Keratinocyte (primary cell): ENCODE measurements around the gene ATP8A2. TPM values are rescaled to one million over a fixed set of nuclear protein-coding genes. Genes with fewer than 3 reads are reported as not detected.

Experiments used
- DNase-seq: peaks from one replicate; pipeline ENCODE4 v3.0.0-alpha.2; 2011; ENCODE audit warnings: low read depth, missing footprints, low spot score
- FAIRE-seq: peaks from 2 replicates; lab custom pipeline; 2011; peaks lifted over from hg19 to GRCh38; lab: Jason Lieb, UNC
- H2AFZ ChIP-seq: 2 replicates; pipeline ENCODE4 v1.6.0; 2012; ENCODE audit warnings: low read length, control low read depth, inconsistent platforms; ENCODE audit not compliant: control insufficient read depth
- H3K27ac ChIP-seq: 2 replicates; pipeline ENCODE4 v1.5.1; 2011; ENCODE audit warnings: low read length; ENCODE audit not compliant: control insufficient read depth, insufficient read depth
- H3K27me3 ChIP-seq: 3 replicates; pipeline ENCODE4 v1.6.0; 2011; ENCODE audit warnings: low read length; ENCODE audit not compliant: control insufficient read depth, insufficient read depth; ENCODE audit errors: extremely low read depth
- H3K36me3 ChIP-seq, 2 experiments: 2 replicates in 1 of 2; 3 replicates in 1 of 2; pipeline ENCODE4 v1.5.1; 2011; ENCODE audit warnings: low read length in 2 of 2, mild to moderate bottlenecking in 1 of 2; ENCODE audit not compliant: control insufficient read depth in 2 of 2, insufficient read depth in 2 of 2; ENCODE audit errors: extremely low read depth in 1 of 2
- H3K4me1 ChIP-seq: 3 replicates; pipeline ENCODE4 v1.5.1; 2011; ENCODE audit warnings: low read length; ENCODE audit not compliant: control insufficient read depth, insufficient read depth; ENCODE audit errors: extremely low read depth
- H3K4me2 ChIP-seq: 3 replicates; pipeline ENCODE4 v1.6.0; 2011; ENCODE audit warnings: low read depth, low read length; ENCODE audit not compliant: control insufficient read depth, insufficient read depth; ENCODE audit errors: extremely low read depth
- H3K4me3 ChIP-seq, 3 experiments: fragments of 200-600 bp in 1 of 3; sonication (generic) in 1 of 3; 2 replicates in 2 of 3; 3 replicates in 1 of 3; pipeline ENCODE4 v1.5.1; 2011 to 2016; ENCODE audit warnings: low read length in 3 of 3, mild to moderate bottlenecking in 3 of 3, control low read depth in 2 of 3, inconsistent platforms in 1 of 3, low read depth in 1 of 3, mixed read lengths in 1 of 3, mixed run types in 1 of 3, moderate library complexity in 1 of 3; ENCODE audit not compliant: control insufficient read depth in 2 of 3, insufficient read depth in 2 of 3; ENCODE audit errors: extremely low read depth in 1 of 3
- H3K79me2 ChIP-seq: 2 replicates; pipeline ENCODE4 v1.6.0; 2012; ENCODE audit warnings: low read length; ENCODE audit not compliant: control insufficient read depth, insufficient read depth
- H3K9ac ChIP-seq: 3 replicates; pipeline ENCODE4 v1.6.0; 2011; ENCODE audit warnings: low read length; ENCODE audit not compliant: control insufficient read depth, insufficient read depth; ENCODE audit errors: extremely low read depth
- H3K9me1 ChIP-seq: 3 replicates; pipeline ENCODE4 v1.6.0; 2011; ENCODE audit warnings: low read length; ENCODE audit not compliant: control insufficient read depth, insufficient read depth; ENCODE audit errors: extremely low read depth
- H3K9me3 ChIP-seq: 2 replicates; pipeline ENCODE4 v1.5.1; 2012; ENCODE audit warnings: low read depth, low read length; ENCODE audit not compliant: control insufficient read depth
- H4K20me1 ChIP-seq: 3 replicates; pipeline ENCODE4 v1.6.0; 2011; ENCODE audit warnings: low read length; ENCODE audit not compliant: control insufficient read depth, insufficient read depth; ENCODE audit errors: extremely low read depth
- CTCF ChIP-seq, 3 experiments: IDR thresholded peaks in 1 of 3; conservative IDR thresholded peaks in 1 of 3; optimal IDR thresholded peaks in 1 of 3; 2 replicates in 2 of 3; 3 replicates in 1 of 3; pipeline versions ENCODE3 to v1.5.1; 2011; ENCODE audit warnings: low read length in 3 of 3, mild to moderate bottlenecking in 3 of 3, moderate library complexity in 2 of 3, control low read depth in 1 of 3, inconsistent platforms in 1 of 3; ENCODE audit not compliant: insufficient read depth in 2 of 3; ENCODE audit errors: extremely low read depth in 1 of 3
- EZH2 ChIP-seq: IDR thresholded peaks from one replicate; pipeline ENCODE4 v1.6.1; 2012; ENCODE audit warnings: inconsistent platforms, mild to moderate bottlenecking, low read length, moderate library complexity
- dilution Hi-C: fragments of 300-500 bp; cut with MboI; formaldehyde crosslinking; loops from one replicate; pipeline ENCODE4 v1.7.0; 2020; ENCODE audit warnings: low sequenced_read_pairs; ENCODE audit not compliant: extremely low pct_ligation_motif_present
- polyA plus RNA-seq, 5 experiments: library from polyadenylated mRNA; depleted of rRNA in 3 of 5; stranded (reverse) in 3 of 5; stranded (forward) in 1 of 5; unstranded in 1 of 5; fragments of >200 nt; gene quantifications; 1 replicate in 1 of 5; 2 replicates in 3 of 5; 3 replicates in 1 of 5; pipeline versions ENCODE4 v1.2.1 to v1.2.3, GENCODE V29; 2011 to 2012; ENCODE audit warnings: missing spikeins in 2 of 5, low read depth in 1 of 5, low replicate concordance in 1 of 5

Gene ATP8A2
- polyA plus RNA-seq, 1 donor (not counting 4 experiments of a cell fraction or from before 2014, with no cell fraction given), result 0.16 TPM

GRCh38 chr13:25848812-25849745 is 477.3 kb downstream of the ATP8A2 start:
- FAIRE-seq, result no peak
- no peak overlapping the region for H3K27ac ChIP-seq

GRCh38 chr13:25857830-25858229 is 486.1 kb downstream of the ATP8A2 start:
- TF ChIP-seq EZH2 (no peak), CTCF (optimal IDR thresholded peaks at IDR 0.05 in 1 of 3, IDR thresholded peaks at IDR 0.05 in 1 of 3, conservative IDR thresholded peaks at IDR 0.05 in 1 of 3; ENCODE audit: extremely low read depth in 1 of 3, insufficient read depth in 2 of 3, low read length in 3 of 3) (no peak)
- no peak for FAIRE-seq

More at GRCh38 chr13:25848812-25849745, 477.3 kb downstream of the ATP8A2 start:
- no peaks in the 10 kb centered on the region for H3K9me1 ChIP-seq
- dilution Hi-C loops, result no loop called here
- H4K20me1 ChIP-seq, result no peaks in the 10 kb centered on the region
- no peak overlapping the region for H3K4me3 ChIP-seq
- H3K27me3 ChIP-seq, result no peaks in the 10 kb centered on the region
- TF ChIP-seq CTCF (optimal IDR thresholded peaks at IDR 0.05 in 1 of 3, IDR thresholded peaks at IDR 0.05 in 1 of 3, conservative IDR thresholded peaks at IDR 0.05 in 1 of 3; ENCODE audit: extremely low read depth in 1 of 3, insufficient read depth in 2 of 3, low read length in 3 of 3), result no peak
- TF ChIP-seq EZH2, result no peak
- H3K9ac ChIP-seq, result no peak overlapping the region
- DNase-seq, result no peak
- H2AFZ ChIP-seq, result no peak overlapping the region
- no peaks in the 10 kb centered on the region for H3K36me3 ChIP-seq
- peaks cover 12% of the 10 kb centered on the region for H3K4me1 ChIP-seq
- H3K79me2 ChIP-seq, result no peaks in the 10 kb centered on the region
- no peaks in the 10 kb centered on the region for H3K9me3 ChIP-seq
- no peak overlapping the region for H3K4me2 ChIP-seq

More at GRCh38 chr13:25857830-25858229, 486.1 kb downstream of the ATP8A2 start:
- H3K9me3 ChIP-seq, result no peaks in the 10 kb centered on the region
- no peak overlapping the region for H3K9ac ChIP-seq
- H3K79me2 ChIP-seq, result no peaks in the 10 kb centered on the region
- DNase-seq, result no peak
- no peak overlapping the region for H3K4me3 ChIP-seq
- no peaks in the 10 kb centered on the region for H3K9me1 ChIP-seq
- H3K4me2 ChIP-seq, result no peak overlapping the region
- H3K36me3 ChIP-seq, result no peaks in the 10 kb centered on the region
- peaks cover 32% of the 10 kb centered on the region for H3K4me1 ChIP-seq
- no peak overlapping the region for H2AFZ ChIP-seq
- no peaks in the 10 kb centered on the region for H4K20me1 ChIP-seq
- no peak overlapping the region for H3K27ac ChIP-seq
- H3K27me3 ChIP-seq, result no peaks in the 10 kb centered on the region
- dilution Hi-C loops, result no loop called here
